CD4-positive, alpha-beta T cell (primary cell): ENCODE results near the gene SYCE3. TPM values are rescaled to one million over a fixed set of nuclear protein-coding genes. Genes with fewer than 3 reads are reported as not detected.

Source experiments
- ATAC-seq: fragments of 200-7000 bp; cut with Tn5 transposase; one replicate; pipeline ENCODE4 v1.10.0; 2022; ENCODE audit warnings: mild to moderate bottlenecking; ENCODE audit not compliant: poor library complexity
- CTCF ChIA-PET: fragments of 350-600 bp; sonication (Branson Sonifier 250); formaldehyde crosslinking; loops from one replicate; lab custom pipeline; 2021; ENCODE audit warnings: antibody characterized with exemption, inconsistent platforms; lab: Charles Lee
- POLR2A ChIA-PET: fragments of 350-600 bp; sonication (Branson Sonifier 250); formaldehyde crosslinking; loops from one replicate; lab custom pipeline; 2021; ENCODE audit warnings: antibody characterized with exemption, inconsistent platforms; lab: Charles Lee
- DNase-seq, 14 experiments: peaks; one replicate each; pipeline ENCODE4 v3.0.0-alpha.2; 2013 to 2020; ENCODE audit warnings: mixed read lengths in 2 of 14
- H3K27ac ChIP-seq, 2 donors: one replicate each; pipeline versions ENCODE4 v1.5.1 to v1.7.0; 2013; ENCODE audit warnings: low read length in 2 of 2, low read depth in 1 of 2, mild to moderate bottlenecking in 1 of 2
- H3K27me3 ChIP-seq, 2 experiments: 1 replicate in 1 of 2; 2 replicates in 1 of 2; pipeline versions ENCODE4 v1.6.1 to v1.7.0; 2013; ENCODE audit warnings: low read length in 2 of 2, control low read depth in 1 of 2, mild to moderate bottlenecking in 1 of 2, moderate library complexity in 1 of 2; ENCODE audit not compliant: insufficient read depth in 2 of 2, control insufficient read depth in 1 of 2
- H3K36me3 ChIP-seq: one replicate; pipeline ENCODE4 v1.6.1; 2013; ENCODE audit warnings: low read length, control low read depth; ENCODE audit not compliant: insufficient read depth
- H3K4me1 ChIP-seq: one replicate; pipeline ENCODE4 v1.6.1; 2013; ENCODE audit warnings: low read length, control low read depth; ENCODE audit not compliant: insufficient read depth
- H3K4me3 ChIP-seq: one replicate; pipeline ENCODE4 v1.5.1; 2013; ENCODE audit warnings: mild to moderate bottlenecking, low read length, moderate library complexity
- H3K9me3 ChIP-seq, 2 experiments: 1 replicate in 1 of 2; 2 replicates in 1 of 2; pipeline versions ENCODE4 v1.6.1 to v1.7.0; 2013; ENCODE audit warnings: low read length in 2 of 2, mild to moderate bottlenecking in 2 of 2, control low read depth in 1 of 2, moderate library complexity in 1 of 2; ENCODE audit not compliant: control insufficient read depth in 1 of 2, insufficient read depth in 1 of 2
- H3K27ac Mint-ChIP-seq: one replicate; pipeline ENCODE4 v1.8.0; 2020; ENCODE audit warnings: mixed read lengths
- H3K27me3 Mint-ChIP-seq: one replicate; pipeline ENCODE4 v1.8.0; 2021; ENCODE audit warnings: mixed read lengths
- H3K36me3 Mint-ChIP-seq: one replicate; pipeline ENCODE4 v1.8.0; 2021; ENCODE audit warnings: low read depth, mixed read lengths
- H3K4me1 Mint-ChIP-seq: one replicate; pipeline ENCODE4 v1.8.0; 2021; ENCODE audit warnings: low read depth, mixed read lengths
- H3K4me3 Mint-ChIP-seq: one replicate; pipeline ENCODE4 v1.8.0; 2020; ENCODE audit warnings: mild to moderate bottlenecking, mixed read lengths
- H3K9me3 Mint-ChIP-seq: one replicate; pipeline ENCODE4 v1.8.0; 2020; ENCODE audit warnings: mixed read lengths
- CTCF ChIP-seq: fragments of 200-600 bp; IDR thresholded peaks from one replicate; pipeline ENCODE4 v1.8.0; 2022; ENCODE audit warnings: antibody characterized with exemption, mild to moderate bottlenecking
- intact Hi-C, 2 experiments: fragments of 100-400 bp; cut with DNase I in 1 of 2; cut with micrococcal nuclease in 1 of 2; formaldehyde crosslinking; loops; one replicate each; pipeline versions ENCODE4 v1.15.1 to v1.9.0; 2023 to 2025; cut with DNase I, micrococcal nuclease
- total RNA-seq, 174 experiments: library from RNA in 2 of 174; stranded (reverse) in 2 of 174; gene quantifications; one replicate each; pipeline ENCODE4 v1.2.3 and lab custom pipeline; 2021 to 2026

The SYCE3 gene
- total RNA-seq, 2 experiments from 2014 or later = not detected

DNA sequence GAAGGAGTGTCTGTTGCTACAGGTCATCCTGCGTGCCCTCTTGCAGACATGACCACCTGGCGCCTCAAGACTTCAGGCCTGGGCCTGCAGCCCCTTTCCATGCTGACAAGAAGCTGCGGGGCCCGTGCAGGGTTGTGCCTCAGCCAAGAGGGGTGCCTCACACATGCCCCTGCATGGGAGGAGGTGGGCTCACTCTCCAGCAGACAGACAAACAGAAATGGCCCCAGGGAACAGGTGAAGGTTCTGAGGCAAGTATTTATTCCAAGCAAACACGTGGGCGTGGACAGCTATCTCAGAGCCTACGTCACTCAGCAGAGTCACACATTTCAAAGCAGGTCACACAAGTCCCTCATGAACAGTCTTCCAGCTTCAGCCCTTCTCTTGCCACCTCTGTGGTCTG is 5.9 kb upstream of the SYCE3 start:
- POLR2A ChIA-PET = interaction anchor here (0.6 to 1.6 kb wide), 2 partner anchors 9 to 20 kb away, joined by 3 read pairs; no protein-coding TSS in a partner anchor

DNA sequence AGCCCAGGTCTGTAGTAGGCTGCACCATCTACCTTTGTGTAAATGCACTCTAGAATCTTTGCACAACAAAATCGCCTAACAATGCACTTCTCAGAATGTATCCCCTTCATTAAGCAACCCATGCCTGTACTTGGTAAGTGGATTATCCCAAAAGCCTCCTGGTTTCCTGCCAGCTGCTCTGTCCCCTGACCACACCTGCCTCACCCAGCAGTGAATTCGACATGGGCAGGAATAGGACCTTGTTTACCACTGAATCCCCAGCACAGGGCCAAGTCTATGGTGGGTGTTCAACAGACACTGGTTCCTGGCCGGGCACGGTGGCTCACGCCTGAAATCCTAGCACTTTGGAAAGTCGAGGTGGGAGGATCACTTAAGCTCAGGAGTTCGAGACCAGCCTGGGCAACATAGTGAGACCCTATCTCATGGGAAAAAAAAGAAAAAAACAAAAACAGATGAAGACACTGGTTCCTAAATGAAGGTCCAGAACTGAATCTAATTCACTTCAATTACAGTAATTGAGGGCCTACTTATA is 5.1 kb upstream of the SYCE3 start:
- Histone ChIP-seq H3K27ac (no peak overlapping the region), H3K27me3 (no peaks in the 10 kb centered on the region), H3K4me1 (peaks cover 10% of the 10 kb centered on the region), H3K4me3 (no peak overlapping the region), H3K9me3 (no peaks in the 10 kb centered on the region), H3K36me3 (peaks cover 37% of the 10 kb centered on the region)
- Mint-ChIP-seq H3K27ac (no peak overlapping the region), H3K9me3 (no peaks in the 10 kb centered on the region), H3K27me3 (no peaks in the 10 kb centered on the region), H3K36me3 (peaks cover 39% of the 10 kb centered on the region), H3K4me1 (peaks cover 9% of the 10 kb centered on the region), H3K4me3 (no peak overlapping the region)
- TF ChIP-seq CTCF = no peak
- ChIA-PET CTCF (no interaction called here), POLR2A (interaction anchor here (1.6 kb wide), 1 partner anchor 20 kb away, joined by 3 read pairs; no protein-coding TSS in a partner anchor)
- DNase-seq = no peak
- intact Hi-C loops = no loop called here
- ATAC-seq = no peak

More for the DNA sequence above, 5.9 kb upstream of the SYCE3 start:
- Histone ChIP-seq H3K36me3 (peaks cover 40% of the 10 kb centered on the region), H3K9me3 (no peaks in the 10 kb centered on the region), H3K27me3 (no peaks in the 10 kb centered on the region), H3K4me1 (peaks cover 2% of the 10 kb centered on the region), H3K4me3 (no peak overlapping the region), H3K27ac (no peak overlapping the region)
- CTCF ChIA-PET = no interaction called here
- Mint-ChIP-seq H3K27me3 (no peaks in the 10 kb centered on the region), H3K36me3 (peaks cover 40% of the 10 kb centered on the region), H3K9me3 (no peaks in the 10 kb centered on the region), H3K4me1 (peaks cover under 1% of the 10 kb centered on the region), H3K4me3 (no peak overlapping the region), H3K27ac (no peak overlapping the region)
- no peak for TF ChIP-seq CTCF
- ATAC-seq = no peak
- no peak for DNase-seq
- intact Hi-C loops = no loop called here

GRCh38 chr22:50564289-50564688 is 1.6 kb upstream of the SYCE3 start:
- peaks cover 16% of the 10 kb centered on the region for H3K4me1 Mint-ChIP-seq
- no peak overlapping the region for H3K4me3 ChIP-seq
- ChIA-PET CTCF (interaction anchor here (2.0 to 3.7 kb wide), 4 partner anchors 16 to 56 kb away, joined by 17 to 70 read pairs (median 24); partner anchors contain the start of genes KLHDC7B, LMF2, NCAPH2 and SCO2), POLR2A (interaction anchor here (0.8 to 4.2 kb wide), 8 partner anchors 11 to 57 kb away, joined by 3 to 56 read pairs (median 4); partner anchors contain the start of genes CHKB, LMF2, NCAPH2 and SCO2)
- intact Hi-C loops = loop anchor here in 1 of 2 experiments (5.0 kb wide), 1 partner anchor 37 kb away; the partner anchor contains the start of gene SCO2
- no peak overlapping the region for H3K27ac Mint-ChIP-seq
- no peak for ATAC-seq
- peaks cover 7% of the 10 kb centered on the region for H3K36me3 ChIP-seq
- DNase-seq = no peak
- no peaks in the 10 kb centered on the region for H3K27me3 Mint-ChIP-seq
- H3K36me3 Mint-ChIP-seq = peaks cover 7% of the 10 kb centered on the region
- H3K4me1 ChIP-seq = peaks cover 10% of the 10 kb centered on the region
- H3K4me3 Mint-ChIP-seq = no peak overlapping the region
- TF ChIP-seq CTCF = no peak
- no peaks in the 10 kb centered on the region for H3K9me3 ChIP-seq
- no peaks in the 10 kb centered on the region for H3K27me3 ChIP-seq
- H3K27ac ChIP-seq = no peak overlapping the region
- H3K9me3 Mint-ChIP-seq = no peaks in the 10 kb centered on the region
